Daoy (cell line): ENCODE measurements around the gene ST8SIA3. TPM values are rescaled to one million over a fixed set of nuclear protein-coding genes. Genes with fewer than 3 reads are reported as not detected.
A peak's percentile ranks its signal among the peaks of the same experiment; 100 is the strongest.

Experiments
- DNase-seq: peaks from one replicate; pipeline ENCODE4 v3.0.0-alpha.2; 2015; ENCODE audit warnings: low read depth
- total RNA-seq: library from RNA; depleted of rRNA; stranded (reverse); fragments of >200 nt; shearing (Covaris generic); gene quantifications from 2 replicates; pipeline ENCODE4 v1.2.3, GENCODE V29; 2014; rRNA removed

The ST8SIA3 gene, protein sequence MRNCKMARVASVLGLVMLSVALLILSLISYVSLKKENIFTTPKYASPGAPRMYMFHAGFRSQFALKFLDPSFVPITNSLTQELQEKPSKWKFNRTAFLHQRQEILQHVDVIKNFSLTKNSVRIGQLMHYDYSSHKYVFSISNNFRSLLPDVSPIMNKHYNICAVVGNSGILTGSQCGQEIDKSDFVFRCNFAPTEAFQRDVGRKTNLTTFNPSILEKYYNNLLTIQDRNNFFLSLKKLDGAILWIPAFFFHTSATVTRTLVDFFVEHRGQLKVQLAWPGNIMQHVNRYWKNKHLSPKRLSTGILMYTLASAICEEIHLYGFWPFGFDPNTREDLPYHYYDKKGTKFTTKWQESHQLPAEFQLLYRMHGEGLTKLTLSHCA
- total RNA-seq = not detected in 2 replicates

DNA sequence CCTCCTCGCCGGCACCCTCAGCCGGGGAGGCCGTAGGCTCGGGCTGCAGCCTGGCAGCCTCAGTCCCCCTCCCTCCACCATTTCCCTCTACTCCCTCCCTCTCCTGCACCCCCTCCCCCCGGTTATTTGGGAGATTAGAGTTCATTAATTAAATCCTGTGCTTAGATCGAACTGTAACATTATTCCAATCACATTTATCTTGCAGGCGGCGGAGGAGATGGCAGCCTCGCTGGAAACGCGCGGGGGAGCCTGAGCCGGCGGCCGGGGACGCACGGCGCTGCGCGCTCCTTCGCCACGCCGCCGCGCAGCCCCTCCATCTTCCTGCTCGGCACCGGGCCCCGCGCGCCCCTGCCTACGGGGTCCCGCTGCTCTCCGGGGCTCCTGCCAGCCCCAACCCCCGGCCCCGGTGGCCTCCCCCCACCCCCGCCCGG, at the start of gene ST8SIA3:
Gene ST8SIA3 (plus strand): TSS at position 287 of the 431 bp plus-strand sequence. CDS start 290 bp downstream, outside the sequence.
- DNase-seq = no peak

DNA sequence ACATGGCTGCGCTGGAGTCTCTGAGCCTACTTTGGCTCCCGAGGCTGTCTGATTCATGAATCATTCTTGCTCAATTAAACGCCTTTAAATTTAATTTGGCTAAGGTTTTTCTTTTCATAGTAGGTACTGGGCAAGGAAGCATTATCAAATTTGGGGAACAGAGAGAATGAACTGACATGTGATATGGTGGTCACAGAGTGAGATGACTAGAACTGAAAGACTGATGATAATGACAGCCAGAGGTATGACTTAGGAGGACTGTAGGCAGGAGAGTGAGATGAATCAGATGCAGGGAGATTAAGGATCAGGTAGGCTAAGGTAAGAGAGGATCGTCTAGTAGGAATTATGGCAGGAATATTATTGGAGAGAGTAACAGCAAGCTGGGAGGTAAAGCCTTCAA, 40.9 kb upstream of the ST8SIA3 start:
- no peak for DNase-seq

DNA sequence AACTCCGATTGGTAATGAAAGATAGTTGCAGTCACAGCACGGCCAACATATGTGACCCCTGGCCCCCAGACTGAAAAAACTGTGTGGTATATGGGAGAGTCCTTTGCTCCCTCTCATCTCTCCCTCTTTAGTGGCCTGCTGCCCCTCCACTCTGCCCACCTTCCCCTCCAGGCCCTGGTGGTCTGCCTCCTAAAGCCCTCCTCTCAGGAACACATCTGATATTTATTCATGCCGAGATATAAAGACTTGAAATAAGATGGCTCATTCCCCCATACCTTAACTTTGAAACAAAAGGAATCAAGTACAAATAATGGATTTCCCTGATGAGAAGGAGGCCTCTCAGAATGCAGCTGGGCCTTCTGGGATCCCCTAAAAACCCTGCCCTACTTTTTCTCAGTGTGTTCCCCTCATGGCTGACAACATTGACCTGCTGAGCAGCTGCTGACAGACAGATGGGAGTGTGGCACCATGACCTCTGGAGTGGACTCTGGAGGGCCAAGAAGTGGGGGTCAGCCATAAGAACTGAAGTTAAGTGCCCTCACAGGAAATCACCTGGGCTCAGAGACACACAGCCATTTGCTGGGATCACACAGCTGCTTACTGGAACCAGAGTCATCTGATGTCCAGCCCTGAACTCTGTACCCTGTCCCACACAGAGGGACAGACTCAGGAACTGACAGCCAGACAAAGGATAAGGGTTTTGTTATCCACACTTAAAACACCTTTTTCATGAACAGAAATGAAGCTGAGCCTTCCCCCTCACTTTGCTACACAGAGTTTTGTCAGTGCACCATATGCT, 39.8 kb upstream of the ST8SIA3 start:
- DNase-seq = no peak

DNA sequence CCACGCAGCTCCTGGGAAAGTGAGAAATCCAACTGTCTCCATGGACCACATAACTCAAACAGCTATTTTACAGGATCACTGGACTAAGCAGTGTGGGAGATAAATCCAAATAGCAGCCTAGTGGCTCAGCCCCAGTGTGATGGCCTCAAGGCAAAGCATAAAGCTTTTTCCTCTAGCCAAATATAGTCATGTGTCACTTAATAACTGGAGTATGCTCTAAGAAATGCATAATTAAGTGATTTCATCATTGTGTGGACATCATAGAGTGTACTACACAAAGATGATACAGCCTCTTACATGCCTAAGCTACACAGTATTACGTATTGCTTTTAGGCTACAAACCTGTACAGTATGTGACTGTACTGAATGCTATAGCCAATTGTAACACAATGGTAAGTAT, 31.8 kb upstream of the ST8SIA3 start:
- no peak for DNase-seq

DNA sequence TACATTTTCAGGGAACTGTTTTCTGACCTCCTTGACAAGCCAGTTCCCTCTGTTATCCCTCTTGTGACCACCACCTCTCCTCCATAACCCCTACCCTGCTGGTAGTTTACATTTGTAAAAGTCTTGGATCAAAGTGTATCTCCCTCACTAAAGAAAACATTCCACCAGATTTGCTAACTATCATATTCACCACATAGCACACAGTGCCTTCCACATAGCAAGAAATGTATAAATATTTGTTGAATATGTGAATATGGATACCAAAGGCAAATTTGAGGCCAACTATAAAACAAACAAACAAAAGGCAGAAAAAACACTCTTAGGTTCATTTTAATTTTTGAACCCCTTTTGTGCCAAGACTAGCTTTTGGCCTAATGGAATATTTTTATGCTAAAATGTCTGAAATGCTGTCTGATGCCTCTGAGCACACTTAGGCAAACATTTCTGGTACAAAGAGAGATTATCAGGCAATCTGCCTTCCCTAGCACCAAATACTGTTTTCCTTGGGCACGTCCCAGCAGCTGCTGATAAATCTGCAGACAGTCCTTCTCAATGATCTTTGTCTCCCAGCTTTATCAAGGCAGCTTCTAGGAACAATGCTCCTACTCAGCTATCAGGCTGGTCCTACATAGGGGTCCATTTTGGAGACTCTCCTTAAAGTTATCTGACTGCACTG, 26.7 kb upstream of the ST8SIA3 start:
- no peak for DNase-seq

DNA sequence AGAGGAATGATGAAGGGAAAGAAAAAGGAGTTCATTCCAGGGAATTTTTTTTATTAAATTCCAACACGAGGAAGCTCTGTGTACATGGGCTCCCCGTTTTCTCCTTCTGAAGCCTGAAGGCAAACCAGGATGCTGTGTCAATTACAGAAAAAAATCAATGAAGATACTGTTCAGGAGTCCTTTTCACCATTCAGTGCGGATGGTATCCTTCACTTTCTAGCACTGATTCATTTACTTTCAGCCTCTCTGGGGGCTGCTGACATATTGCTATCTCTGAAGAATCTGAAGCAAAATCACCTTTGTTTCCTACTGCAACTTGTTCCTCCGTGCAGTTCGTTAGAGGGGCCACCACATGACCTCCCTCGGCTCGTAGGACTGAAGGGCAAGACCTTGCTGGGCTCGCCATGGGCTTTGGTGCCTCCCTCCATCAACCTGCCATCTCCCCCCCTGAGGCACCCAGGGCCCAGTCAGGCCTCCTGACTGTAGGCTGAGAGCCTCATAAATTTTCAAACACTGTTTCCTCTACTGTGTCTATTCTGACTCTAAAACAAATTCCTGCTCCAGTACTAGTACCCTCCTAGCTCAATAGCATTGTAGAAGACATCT, 25.5 kb upstream of the ST8SIA3 start:
- no peak for DNase-seq

DNA sequence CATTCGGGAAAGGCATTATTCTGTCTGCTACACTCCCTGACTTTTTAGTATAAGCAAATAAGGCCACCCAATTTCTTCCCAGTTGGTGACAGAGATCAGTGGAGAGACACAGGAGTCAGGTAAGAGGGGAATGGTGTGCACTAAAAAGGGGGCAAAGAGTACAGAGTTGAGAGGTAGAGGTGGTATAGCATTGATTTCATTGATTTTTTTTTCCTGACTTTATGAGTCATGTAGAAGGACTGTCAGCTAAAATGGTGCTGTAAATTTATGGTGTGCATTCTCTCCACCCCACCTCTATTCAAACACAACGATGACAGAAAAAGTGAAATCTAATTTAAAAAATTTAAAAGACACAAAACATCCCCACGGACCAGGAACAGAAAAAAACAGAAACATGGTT, 23.7 kb upstream of the ST8SIA3 start:
- DNase-seq = no peak

DNA sequence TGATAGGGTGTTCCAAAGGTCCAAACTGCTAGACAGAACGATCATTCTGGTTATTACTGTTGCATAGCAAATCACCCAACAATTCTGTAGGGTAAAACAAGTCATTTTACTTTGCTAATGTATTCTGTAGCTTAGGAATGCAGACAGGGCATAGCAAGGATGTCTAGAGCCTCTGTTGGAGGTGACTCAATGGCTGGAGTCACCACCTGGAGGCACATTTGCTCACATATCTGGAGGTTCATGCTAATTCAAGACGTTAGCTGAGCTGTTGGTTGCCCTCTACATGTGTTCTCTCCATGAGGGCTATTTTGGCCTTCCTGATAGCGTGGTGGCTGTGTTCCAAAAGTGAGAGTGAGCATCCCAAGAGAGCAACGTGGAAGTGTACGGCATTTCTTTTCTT, 22.5 kb upstream of the ST8SIA3 start:
- DNase-seq = no peak

DNA sequence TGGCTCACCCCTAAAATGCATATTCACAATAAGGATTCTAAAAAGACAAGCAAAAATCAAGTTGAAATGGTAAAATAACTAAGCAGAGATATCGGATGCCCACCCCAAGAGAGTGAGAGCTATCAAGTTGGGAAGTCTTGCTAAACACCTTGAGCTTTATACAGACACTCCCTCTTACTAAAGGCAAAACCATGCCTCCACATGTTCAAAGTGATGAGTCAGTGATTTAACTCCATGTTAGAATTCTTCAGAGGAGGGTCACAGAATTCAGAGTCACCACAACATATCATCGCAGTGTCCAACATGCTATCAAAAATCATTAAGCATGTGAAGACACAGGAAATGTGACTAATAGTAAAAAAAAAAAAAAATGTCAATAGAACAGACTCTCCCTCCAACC, 20.6 kb upstream of the ST8SIA3 start:
- peak; percentile 9 for DNase-seq

DNA sequence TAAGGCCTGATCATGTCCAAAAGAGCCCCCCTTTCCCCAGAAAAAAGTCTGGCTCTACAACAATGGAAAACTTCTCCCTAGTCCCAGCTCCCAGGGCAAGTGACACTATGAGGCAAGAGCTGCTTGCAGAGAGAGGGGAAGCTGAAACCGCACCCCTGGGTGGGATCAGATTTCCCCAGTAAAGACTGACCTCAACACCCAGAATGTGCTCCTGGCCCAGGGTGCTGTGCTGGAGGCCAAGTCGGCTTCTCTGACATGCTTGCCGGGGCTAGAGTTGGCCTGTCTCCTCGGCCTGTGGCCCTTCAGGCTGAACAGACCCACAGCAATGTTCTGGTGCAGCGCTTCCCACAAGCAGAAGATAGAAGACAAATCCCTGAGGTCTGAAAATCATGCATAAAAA, 18.4 kb upstream of the ST8SIA3 start:
- DNase-seq = peak; percentile 11

DNA sequence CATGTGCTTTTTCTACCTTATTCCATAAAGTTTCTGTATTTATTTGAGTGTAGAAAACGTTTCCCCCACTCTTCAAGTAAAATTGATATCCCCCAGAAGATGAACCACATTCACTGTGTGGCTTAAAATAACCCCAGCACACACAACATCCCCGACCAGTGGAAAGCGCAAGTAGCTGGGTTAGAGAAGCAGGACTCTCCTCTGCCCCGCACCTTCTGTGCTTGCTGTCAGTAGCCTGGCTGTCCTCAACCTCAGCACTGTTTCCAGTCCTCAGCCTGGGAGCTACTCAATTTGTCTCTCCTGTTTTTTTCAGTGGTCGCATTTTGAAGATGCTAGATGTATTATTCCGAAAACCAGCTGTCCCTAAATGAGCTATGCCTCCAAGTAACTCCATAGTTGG, 18.0 kb upstream of the ST8SIA3 start:
- no peak for DNase-seq

DNA sequence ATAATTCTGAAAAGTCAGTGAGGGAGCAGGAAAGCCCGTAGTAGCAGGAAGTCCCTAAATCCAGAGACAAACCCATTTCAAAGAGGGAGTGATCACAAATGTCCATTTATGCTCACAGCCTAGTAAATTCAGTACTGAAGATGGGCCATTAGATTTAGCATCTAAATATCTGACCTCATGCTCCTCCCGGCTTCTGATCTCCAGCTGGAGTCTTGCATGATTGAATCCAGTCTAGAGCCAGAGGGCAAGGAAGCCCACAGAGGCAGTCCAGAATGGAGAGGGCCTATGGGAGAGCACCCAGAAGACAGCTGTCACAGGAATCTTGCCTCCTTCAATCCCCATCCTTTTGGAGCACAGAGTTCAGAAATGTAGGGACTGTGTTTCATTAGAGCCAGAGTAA, 16.0 kb upstream of the ST8SIA3 start:
- DNase-seq = no peak

DNA sequence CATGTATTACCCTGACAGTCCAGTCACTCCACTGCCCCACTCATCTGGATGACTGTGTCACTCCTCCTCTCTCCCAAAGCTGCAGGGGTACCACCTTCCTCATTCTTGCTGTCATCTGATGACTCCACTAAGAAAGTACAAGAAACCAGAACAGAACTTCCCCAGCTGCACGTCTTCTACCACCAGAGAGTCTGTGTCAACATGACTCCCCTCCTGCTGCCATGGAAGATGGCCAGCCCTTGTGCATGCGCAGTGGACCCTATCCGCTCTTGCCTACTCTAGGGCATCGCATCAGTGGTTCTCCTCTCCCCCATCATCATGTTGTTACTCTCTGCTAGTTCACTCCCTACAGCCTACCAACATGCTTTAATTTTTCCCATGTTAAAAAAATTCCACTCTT, 14.5 kb upstream of the ST8SIA3 start:
- DNase-seq = no peak

DNA sequence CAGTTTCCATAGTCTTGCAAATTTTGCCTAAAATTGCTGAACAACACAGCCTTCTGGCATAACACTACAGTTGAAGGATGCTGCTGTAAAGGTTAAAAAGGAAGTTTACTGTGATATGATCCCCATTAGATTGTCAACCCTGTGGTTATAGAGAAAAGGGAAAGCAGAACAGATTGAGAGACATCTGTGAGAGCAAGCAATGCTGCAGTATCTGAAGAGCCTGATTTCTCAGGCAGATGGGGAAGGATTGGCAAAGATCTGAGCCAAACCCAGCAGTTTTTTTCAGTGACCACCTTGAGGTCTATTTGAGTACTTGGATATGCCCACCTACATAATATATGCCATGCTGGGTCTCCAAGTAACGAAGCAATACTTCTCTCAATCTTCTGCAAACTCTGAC, 8.5 kb upstream of the ST8SIA3 start:
- no peak for DNase-seq

DNA sequence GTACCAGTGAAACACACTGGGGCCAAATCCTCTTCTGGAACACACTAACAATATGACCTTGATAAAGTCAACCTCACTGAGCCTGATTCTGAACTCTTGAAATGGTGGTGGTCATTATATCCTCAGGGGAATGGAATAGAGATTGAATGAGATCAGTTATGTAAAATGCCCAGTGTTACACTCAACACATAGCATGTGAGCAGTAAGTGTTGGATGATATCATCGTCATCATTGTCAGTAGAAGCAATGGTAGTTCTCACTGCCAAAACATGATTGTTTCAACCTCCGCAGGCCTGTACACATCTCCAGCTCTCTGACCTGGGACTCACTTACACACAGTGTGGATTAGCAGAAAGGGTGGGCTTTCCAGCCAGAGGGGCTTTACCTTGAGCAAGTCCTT, 5.5 kb upstream of the ST8SIA3 start:
- no peak for DNase-seq

DNA sequence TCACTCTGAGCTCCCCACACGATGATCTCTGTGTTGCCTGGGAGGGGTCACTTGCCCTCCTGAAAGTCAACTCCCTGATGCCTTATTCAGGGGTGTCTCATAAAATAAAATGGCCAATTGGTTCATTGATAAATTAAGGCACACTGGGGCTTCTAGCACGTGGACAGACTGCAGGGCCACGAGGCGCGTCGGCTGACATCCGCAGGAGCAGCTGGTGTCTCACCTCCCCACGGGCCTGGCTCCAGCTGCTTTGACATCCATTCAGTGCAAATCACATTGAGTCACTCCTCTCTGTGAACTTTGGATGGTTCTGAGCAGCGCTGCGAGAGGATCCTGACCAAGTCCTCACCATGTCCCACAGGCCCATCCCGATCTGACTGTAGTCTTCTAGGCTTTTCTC, 4.6 kb upstream of the ST8SIA3 start:
- DNase-seq = no peak

DNA sequence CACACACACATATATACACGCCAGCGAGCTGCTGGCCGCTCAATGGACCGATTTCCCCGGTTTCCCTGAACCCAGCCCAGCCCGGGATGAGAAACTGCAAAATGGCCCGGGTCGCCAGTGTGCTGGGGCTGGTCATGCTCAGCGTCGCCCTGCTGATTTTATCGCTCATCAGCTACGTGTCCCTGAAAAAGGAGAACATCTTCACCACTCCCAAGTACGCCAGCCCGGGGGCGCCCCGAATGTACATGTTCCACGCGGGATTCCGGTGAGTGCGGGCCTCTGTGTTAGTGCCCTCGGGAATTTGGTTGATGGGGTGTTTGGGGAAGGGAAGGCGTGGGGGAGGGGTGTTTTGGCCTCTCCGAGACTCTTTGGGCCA, 392 bp downstream of the ST8SIA3 start:
- no peak for DNase-seq

DNA sequence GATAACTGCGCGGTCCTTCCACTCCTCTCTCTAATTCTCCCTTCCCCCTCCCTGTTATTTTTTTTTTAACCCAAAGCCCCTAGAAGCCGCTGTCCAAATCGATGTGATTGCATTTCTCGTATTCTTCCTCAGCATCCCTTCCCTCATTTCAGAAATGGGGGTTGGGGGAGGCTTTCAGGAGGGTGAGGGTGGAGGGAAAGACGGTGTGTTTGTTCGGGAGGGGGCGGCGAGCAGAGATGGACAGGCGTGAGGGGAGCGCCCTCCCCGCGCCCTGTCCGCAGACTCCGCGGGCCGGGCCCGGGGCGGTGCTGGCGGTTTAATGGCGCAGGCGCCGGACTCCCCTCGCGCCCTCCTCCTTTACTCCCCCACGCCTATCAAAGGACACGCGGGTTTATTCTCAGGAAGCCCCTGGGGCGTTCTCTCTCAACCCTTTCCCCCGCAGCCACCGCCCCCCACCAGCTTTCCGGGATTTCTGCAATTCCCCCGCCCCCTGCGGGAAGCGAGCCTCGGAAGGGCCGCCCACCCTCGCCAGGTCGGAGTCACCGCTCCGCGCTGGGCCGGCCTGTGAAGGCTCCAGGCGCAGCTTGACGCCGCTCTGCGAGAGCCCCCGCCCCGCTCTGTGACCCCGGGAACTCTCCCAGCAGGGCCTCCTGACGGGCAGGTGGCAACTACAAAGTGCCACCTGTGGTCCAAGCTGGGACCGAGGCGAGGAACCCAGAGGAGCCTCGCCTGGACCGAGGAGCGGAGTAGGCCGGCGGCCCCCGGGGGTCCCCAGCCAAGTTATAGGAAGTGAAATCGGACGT, 981 bp downstream of the ST8SIA3 start:
- DNase-seq = no peak

DNA sequence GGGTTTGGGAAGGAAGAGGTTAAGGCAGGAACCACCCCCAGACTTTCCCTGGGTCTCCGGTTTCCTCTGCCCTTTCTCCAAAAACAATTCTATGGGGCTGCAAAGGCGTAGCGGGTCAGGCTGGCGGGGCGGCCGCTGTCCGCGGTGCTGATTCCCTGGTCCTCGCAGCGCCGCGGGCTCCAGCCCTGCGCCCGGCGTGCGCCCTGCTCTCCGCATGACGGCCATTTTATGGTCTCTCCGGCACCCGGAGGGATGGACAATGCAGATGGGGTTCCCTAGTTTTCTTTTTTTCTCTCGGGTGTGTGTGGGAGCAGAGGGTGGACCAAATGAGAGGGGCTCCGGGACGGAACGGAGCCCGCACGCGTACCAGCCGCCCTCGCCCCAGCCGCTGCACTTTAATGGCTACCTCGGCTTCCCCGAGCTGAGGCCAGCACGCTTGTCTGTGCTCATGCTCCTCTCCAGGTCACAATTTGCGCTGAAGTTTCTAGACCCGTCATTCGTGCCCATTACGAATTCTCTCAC, 1.6 kb downstream of the ST8SIA3 start:
- peak; percentile 64 for DNase-seq

DNA sequence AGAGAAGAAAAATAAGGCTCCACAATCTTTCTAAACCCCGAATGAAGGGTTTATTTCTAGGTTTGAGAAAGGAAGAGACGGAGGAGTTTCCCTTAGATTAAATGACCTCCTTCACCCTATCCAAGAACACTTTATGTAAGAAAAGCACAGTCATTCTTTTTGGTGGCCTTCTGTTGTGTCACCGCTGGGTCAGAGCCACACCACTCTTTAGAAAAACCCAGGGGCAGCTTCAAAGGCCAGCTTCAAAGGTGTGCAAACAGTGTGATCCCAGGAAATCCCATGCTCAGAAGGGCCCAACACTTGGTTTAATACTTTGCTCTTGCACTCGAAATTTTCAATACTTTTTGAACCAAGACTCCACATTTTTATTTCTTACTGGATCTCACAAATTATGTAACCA, 7.1 kb downstream of the ST8SIA3 start:
- DNase-seq = no peak

DNA sequence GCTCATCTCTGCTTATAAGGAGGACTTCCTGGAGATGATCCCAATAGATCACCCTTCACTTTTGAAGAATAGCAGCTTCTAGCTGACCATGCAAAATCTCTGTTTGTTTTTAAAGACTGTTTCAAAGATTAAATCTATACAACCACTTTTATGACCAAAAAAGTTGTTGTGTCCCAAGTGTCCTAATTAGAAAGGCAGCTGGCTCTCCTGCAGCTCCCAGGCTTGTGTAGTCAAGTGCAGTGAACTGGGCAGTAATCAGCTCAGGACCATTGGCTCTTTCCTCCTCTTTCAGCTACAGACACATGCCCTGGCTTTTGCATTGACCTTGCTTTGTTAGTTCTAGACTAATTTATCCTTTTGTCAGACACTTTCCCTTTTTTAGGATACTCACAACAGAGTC, 10.4 kb downstream of the ST8SIA3 start:
- no peak for DNase-seq
